Posterior cingulate gyrus (tissue), 11 donors: ENCODE data around the gene TMEM267.
"Not testable (repeated sequence)": the region's sequence is repeated elsewhere in the genome, so short reads cannot be mapped to it uniquely, and the experiment has no call there.

Experiments used
- DNase-seq, 10 donors: peaks; one replicate each; pipeline versions ENCODE4 v3.0.0 to v3.0.0-alpha.2; 2020 to 2021; ENCODE audit warnings: mixed read lengths in 3 of 10
- intact Hi-C: fragments of 100-400 bp; cut with DNase I; formaldehyde crosslinking; loops from one replicate; pipeline ENCODE4 v1.15.1; 2023

The TMEM267 gene

GRCh38 chr5:43412644-43413043 lies 71.0 kb downstream of the TMEM267 start:
- no peak for DNase-seq
- intact Hi-C loops, result no loop called here

GRCh38 chr5:43412156-43412555 lies 71.5 kb downstream of the TMEM267 start, which contains the start of gene CCL28:
CCL28 (minus strand) TSS chr5:43412391; CDS start chr5:43412316, 75 bp downstream.
- intact Hi-C loops, result no loop called here
- no peak for DNase-seq

GRCh38 chr5:43411495-43411894 lies 72.2 kb downstream of the TMEM267 start:
- no peak for DNase-seq
- intact Hi-C loops, result no loop called here

DNA sequence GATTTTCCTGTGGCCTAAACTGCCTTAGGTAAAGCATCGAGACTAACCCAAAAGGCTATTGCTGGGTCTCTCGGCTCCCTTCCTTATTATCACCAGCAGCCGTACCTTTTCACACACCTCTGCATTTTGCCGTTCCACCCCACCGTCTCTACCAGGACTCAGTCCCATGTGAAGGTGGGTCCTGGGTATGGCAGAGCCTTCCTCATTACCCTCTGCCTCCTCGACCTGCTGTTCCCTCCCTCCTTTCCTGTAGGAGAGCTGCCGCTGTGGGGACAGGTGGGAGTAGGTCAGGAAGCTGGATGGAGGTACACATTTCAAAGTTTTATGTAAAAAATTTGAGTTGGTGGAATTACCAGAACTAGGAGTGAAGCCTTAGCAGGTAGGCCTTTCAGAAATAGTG lies 73.3 kb downstream of the TMEM267 start:
- DNase-seq, result no peak
- intact Hi-C loops, result no loop called here

DNA sequence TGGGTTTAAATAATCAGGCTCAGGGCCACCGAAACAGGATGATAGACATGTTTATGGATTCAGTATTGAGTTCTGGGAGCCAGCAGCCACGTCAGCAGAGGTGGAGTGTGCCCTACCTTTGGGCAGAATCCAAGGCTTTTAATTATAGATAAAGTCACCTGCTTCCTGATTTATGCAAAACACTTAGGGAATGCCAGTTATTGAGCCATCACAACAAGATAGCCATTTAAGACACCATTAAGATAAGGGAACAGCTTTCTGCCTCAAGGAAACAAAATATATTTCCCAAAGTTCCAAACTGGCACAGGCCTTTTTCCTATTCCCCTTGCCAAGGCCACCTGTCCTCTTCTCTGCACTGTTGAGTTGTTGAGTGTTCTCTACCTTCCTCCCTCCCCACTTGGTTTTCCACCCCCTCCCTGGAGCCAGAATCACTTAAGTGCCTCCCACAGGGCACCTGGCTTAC lies 73.8 kb downstream of the TMEM267 start:
- intact Hi-C loops, result no loop called here
- no peak for DNase-seq

GRCh38 chr5:43402524-43403066 lies 81.1 kb downstream of the TMEM267 start:
- intact Hi-C loops, result not testable (repeated sequence)

GRCh38 chr5:43401827-43402226 lies 81.8 kb downstream of the TMEM267 start:
- intact Hi-C loops, result no loop called here
- no peak for DNase-seq

More at GRCh38 chr5:43402524-43403066, 81.1 kb downstream of the TMEM267 start:
- not testable (repeated sequence) for DNase-seq

DNA sequence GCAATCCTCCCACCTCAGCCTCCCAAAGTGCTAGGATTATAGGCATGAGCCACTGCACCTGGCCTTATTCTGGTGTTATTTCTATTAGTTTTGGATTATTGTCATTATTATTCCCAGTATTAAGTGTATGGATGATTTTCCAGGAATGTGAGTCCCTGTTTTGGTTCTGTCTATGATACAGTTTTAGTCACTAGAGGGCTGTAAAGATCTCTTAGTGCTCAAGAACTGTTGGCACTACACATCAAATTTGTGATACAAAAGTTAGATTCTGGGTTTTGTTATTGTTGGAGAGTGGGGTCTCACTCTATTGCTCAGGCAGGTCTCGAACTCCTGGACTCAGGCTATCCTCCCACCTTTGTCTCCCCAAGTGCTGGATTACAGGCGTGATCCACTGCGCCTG lies 83.6 kb downstream of the TMEM267 start:
- intact Hi-C loops, result no loop called here
- no peak for DNase-seq

GRCh38 chr5:43396762-43397304 lies 86.8 kb downstream of the TMEM267 start:
- intact Hi-C loops, result no loop called here
- DNase-seq, result peak in 8 of 10 donors; percentile 10 to 89 (median 23)
